NCI-H524 (cell line): ENCODE results near the gene LRRC18.

ENCODE experiments used
- DNase-seq, 2 experiments: peaks; one replicate each; lab custom pipeline; 2025; lab: John Stamatoyannopoulos, UW

Gene LRRC18

DNA sequence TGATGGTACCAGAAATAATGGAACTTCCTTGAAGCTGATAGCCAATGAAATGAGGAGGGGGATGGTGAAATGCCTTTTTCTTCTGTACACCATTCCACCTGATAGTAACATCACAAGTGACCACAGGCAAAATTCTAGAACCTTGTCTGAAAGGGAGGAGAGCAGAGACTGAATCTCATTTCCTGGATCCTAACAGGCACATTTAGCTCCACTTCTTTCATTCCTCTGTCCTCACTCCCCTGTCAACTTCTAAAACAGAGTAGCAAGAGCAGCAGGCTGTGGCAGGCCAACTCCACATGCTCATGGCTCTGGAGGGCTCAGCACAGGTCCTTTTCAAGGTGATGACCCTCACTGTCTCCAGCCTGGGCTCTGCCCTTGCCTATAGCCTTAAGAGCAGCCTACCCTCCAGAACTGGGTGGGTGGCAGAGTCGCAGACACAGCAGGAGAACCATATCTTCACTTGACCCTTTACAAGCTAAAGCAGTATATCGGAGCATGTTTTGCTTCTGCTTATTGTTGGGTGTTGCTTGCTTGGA, at the start of gene LRRC18:
Gene LRRC18 (minus strand): TSS at position 51 of the 536 bp plus-strand sequence. CDS start 25,685 bp downstream, outside the sequence.
- DNase-seq, result no peak

DNA sequence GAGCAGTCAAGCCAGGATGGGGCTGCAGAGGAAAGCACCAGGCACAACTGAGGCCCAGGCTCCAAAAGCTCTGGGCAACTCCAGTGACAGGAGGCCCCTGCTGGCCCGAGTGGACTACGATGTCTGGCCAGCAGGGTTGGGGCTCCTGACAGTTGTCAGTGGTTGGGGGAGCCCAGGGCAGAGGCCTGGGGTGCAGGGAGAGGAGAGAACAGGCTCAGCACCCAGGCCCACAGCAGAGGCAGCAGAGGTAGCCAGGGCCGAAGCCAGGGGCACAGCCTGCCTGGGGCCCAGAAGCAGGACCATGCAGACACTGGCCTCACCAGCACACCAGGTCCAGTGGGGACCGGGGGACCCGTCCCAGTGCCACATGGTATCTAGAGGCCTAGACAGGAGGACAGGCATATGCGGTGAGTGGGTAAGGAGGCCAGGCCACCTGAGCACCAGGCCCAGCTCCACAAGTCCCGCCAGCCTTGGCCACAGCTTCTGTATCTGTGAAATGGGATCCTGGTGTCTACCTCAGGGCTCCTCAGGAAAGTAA, 46.0 kb upstream of the LRRC18 start:
- no peak for DNase-seq

DNA sequence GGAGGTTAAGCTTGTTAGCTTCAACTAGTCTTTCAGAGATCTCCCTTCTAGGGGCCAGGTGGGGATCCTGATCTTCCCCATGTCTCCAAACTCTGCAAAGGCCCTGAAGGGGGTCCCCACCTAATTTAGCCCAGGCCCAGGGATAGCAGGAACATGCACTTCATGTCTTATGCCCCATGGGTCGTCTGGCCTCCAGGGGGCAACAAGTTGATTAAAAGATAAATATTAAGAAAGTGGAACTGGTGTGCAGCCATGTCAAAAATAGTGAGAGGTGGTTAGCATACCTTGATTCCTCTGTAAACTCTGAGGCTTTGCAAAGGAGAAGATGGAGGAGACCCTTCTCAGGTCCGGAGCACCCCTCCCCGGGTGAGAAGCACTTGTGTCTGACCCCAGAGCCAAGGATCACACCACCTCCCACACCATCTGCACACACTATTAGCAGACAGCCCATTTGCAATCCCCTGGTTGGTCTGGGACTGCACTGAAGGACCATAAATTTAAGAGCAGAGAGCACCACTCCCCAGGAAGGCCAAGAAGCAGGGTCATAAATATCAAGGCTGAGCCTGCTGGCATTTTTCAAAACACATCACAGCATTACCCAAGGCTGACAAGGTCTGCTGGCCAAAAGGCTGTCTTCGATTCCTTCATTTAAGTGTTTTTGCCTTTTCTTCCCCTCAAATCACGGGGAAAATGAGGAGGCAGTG, 44.2 kb upstream of the LRRC18 start:
- no peak for DNase-seq

DNA sequence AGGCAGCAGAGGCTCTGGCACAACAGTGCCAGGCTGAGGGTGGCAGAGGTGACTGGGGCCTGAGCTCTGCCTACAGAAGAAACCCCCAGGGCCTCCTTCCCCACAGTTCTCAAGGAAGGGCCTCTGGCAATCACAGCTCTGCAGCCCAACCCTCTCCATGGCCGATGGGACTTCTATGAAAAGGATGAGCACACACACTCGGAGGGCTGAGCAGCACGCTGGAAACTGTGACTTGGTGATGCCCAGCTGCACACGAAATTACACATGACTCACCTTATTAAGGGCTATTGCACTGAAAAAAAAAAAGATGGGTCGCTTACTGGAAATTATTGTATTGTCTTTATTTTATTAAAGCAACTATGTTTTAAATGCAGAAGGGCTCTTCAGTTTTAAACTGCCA, 42.9 kb upstream of the LRRC18 start:
- DNase-seq, result no peak

DNA sequence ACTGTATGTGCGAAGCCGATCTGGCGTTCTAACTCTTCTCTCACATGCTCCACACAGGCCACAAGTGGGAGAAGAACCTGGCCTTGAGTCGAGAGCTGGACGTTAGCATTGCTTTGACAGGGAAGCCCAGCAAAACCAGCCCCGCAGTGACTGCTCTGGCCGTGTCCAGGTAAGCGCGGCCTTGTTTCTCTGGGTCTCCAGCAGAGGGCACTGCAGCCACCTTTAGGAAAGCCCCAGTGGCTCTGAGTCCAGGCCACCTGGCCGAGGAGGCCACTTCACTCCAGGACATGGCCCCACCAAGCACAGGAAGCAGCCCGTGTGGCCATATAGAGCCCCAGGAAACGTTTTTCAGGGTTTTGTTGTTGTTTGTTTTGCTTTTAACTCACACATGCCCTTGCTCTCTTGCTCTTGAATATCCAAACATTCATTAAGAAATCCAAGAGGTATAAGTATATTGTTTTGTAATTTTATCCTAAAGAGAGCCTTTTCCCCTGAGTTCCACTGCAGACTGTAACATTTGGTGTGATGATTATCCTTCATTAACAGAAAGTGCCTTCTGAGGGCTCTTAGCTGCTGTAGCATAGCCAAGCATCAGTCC, 41.8 kb upstream of the LRRC18 start:
- DNase-seq, result peak in 1 of 2 experiments; percentile 17

DNA sequence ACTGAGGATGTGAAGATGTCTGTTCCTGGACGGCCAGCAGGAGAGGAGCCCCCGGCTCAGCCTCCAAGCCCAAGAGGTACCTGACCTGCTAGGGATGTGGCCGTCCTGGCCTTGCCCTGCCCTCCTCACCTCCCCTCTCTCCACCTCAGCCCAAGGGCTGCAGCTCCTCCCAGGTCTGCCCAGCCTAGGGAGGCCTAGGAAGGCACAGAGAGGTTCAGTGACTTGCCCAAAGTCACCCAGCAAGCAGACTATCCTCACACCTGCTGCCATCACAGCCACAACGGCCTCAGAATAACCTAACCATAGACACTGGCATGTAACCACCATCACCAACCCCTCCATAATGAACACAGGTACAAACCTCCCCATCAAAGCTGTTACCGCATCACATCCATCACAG, 38.7 kb upstream of the LRRC18 start:
- no peak for DNase-seq

DNA sequence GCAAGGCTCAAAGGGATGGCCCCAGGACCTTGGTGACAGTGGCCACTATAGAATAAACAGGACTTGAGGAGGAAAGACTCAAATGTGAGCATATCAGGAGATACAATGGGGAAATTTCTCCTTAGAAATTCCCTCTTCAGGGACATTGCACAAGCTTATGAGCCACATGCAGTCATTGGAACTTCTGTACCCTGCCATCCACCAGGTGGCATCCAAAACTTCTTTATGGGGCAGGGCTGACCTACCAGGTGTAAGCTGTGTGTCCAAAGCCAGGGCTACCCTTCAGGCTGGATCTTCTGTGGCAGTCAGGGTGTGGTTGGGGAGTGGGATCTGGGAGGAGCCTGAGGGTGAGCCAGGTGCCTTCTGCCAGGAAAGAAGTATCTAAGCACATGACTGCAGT, 36.6 kb upstream of the LRRC18 start:
- DNase-seq, result peak in 1 of 2 experiments; percentile 4

DNA sequence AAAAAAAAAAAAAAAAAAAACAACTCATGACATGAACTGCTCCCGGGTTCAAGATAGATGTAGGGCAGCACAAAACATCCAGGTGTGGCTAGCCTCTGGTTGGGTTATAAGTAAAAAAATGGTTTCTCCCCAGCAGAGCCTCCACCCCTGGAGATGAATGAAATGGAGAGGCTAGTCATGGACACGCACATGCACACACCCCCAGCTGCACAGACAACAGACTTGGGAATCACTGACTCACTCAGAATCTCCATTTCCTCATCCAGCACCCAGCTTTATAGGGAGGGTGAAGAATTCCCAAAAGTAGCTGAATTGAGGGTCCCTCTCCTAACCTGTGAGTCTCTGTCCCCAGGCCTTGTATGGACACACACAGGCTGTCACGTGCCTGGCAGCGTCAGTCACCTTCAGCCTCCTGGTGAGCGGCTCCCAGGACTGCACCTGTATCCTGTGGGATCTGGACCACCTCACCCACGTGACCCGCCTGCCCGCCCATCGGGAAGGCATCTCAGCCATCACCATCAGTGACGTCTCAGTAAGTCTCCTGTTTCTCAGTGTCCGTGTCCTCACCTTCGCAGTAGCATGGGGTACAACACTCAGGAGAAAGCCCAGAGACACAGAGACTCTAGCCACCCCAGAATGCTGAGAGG, 35.0 kb upstream of the LRRC18 start:
- DNase-seq, result no peak

DNA sequence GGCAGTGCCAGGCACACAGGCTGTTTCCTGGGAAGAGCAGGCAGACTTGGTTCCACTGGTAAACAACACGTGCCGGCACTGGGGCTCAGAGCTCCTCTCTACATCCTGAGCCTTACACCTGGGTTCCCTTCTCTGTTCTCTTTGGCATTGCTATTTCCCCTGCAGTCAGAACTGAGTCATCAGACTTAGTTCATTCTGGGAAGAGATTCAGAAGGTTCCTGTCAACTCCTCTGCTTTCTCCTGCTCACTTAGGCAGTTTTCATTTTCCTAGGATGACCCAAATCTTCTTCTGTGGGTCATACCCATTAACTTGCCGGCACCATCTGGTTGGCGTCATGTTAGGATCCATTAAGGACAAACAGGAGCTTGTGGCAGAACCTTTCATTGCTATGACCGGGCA, 33.4 kb upstream of the LRRC18 start:
- DNase-seq, result no peak

DNA sequence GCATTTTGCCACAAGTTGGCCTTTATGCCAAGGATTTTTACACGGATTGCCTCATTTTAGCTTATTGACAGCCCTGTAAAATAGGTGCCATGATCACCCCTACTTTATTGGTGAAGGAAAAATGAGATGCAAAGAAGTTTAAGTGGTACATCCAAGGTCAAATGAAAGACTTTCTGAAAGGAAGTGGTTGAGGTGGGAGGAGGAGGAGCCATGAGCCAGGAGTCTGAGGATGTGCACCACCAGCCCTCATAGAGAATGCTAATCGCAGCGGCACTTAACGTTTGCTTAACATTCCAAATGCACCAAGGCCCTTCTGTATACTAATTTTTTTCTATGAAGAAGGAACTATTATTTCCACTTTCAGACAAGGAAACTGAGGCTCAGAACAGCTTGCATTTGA, 31.0 kb upstream of the LRRC18 start:
- no peak for DNase-seq

DNA sequence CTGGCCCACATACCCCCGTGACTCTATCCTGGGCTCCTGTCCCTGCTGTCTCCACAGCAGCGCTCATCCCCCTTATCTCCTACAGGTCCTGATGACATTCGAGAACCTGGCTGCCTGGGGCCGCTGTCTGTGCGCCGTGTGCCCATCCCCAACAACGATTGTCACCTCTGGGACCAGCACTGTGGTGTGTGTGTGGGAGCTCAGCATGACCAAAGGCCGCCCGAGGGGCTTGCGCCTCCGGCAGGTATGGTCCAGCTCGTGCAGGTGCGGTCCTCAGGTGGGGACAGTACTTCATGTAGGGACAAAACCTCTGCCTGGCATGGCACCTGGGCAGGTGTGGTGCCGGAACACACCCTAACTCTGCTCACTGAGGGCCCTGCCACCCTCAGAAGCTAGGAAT, 30.4 kb upstream of the LRRC18 start:
- no peak for DNase-seq

DNA sequence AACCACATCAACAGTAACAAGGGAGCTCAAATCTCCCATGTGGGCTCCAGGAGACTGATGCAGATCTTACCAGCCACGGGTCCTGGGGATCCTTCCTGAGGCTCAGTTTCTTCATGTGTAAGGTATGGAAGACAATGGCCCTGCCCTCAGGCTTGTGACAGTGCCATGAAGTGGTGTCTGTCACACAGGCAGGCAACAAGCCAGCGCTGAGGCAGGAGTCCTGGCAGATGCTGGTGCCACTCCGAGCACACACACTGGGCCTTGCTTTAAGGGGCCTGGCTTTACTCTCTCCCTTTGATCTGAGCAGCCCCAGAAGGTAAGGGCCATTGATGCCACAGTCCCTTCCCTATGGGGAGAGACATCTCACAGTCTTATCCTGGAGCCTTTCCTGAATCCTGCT, 28.4 kb upstream of the LRRC18 start:
- no peak for DNase-seq

DNA sequence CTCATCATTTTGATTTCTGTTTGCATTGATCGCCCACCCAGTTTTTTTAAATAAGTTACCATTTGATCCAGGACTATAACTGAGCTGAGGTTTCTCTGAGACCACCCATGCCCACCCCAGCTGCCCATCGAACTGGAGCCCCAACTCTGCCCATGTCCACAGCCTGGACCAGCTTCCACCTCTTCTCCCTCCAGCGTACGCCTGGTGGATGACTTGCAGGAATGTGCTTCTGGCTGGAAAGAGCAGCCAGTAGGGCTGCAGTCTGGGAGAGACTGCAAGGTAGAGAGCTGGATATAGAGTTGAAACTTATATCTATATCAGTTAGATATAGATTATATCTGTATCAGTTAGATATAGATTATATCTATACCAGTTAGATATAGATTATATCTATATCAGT, 25.8 kb upstream of the LRRC18 start:
- DNase-seq, result no peak

DNA sequence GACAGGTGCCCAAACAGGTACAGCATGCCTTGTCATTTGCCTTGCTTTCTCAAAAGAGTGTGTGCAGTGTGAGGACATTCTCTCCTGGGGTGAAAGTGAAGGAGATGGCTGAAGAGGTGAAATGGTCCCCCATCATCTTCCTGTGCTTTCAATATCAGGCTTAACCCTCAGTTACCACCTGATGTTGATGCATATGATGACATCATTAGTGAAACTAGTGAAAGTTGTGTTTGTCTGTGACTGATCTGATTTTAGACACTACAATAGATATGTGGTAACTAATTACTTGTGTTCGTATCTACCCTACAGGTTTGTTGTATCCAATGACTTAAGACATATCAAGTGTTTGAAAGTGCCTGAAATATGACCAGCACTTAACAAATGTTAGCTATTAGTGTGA, 24.4 kb upstream of the LRRC18 start:
- DNase-seq, result no peak

DNA sequence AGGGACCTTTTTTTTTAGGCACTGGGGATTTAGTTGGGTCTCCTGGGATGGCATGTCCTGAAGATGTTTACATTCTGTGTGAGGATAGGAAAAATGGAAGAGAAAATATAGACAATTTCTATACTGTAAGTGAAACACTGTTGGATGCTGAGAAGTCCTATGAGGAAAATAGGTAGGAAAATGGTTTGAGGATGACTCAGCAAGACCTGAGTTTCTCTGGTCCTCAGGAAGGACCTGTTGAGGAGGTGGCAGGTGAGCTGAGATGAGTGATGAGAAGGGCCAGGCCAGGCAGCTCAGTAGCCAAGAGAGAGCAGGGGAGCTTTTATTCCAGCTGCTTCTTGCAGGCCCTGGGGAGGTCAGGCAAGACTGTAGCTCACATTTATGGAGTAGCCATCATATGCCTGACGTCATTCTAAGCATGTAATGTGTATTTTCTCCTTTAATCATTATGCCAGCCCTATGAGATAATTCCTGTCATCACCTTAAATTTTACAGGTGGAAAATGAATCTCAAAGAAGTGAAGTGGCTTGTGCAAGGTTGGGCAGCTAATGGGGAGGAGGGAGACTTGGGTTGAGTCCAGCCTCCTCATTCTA, 19.1 kb upstream of the LRRC18 start:
- DNase-seq, result no peak

DNA sequence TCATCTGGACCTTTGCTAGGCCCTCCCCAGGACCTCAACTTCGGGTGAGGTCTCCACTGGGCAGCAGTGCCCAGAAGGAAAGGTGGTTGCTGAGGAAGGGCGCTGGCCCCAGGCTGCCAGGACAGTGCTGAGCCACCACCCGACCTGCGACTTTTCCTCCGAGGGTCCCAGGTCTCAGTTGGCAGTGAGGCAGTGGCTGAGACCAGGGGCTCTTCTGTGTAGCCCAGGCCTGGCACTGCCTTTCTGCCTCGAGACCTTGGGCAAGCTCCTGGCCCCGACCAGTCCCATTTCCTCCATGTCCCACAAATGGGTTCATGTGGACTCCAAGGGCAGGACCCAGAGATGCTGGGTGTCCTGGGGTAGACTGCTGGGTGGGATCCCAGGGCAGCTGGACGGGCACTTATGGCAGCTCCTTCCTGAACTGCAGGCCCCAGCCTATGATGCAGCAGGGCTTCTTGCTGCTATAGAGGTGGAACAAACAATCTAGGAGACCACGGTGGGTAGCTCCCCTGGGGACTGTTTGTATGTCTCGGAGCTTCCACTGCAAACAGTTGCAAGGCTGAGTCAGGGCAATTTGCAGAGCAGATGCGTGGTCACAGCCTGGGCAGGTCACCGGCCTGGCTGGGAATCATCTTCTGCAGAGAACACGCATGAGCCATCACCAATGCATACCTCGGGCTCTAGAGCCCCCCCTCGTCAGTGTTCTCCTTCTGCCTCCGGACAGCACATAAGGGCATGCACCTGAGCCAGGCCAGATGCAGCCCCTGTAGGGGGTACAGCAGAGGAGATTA, 17.9 kb upstream of the LRRC18 start:
- DNase-seq, result no peak

DNA sequence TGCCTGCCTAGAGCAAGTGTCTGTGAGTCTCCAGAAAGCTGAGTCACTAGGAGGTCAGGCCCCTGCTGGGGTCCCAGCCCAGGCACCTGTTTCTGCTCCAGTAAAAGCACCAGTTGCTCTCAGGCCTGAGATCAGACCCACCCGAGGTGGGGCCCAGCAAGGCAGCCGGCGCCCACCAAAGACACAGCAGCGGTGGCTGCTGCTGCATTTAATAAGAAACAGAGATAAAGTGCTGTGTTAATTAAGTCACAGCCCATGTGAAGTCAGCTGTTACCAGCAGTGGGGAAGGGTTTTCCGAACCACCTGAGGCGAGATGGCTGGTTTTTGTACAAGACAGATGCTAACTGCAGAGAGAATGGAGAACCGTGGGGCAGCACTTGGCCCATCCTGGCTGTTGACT, 12.1 kb upstream of the LRRC18 start:
- DNase-seq, result no peak

DNA sequence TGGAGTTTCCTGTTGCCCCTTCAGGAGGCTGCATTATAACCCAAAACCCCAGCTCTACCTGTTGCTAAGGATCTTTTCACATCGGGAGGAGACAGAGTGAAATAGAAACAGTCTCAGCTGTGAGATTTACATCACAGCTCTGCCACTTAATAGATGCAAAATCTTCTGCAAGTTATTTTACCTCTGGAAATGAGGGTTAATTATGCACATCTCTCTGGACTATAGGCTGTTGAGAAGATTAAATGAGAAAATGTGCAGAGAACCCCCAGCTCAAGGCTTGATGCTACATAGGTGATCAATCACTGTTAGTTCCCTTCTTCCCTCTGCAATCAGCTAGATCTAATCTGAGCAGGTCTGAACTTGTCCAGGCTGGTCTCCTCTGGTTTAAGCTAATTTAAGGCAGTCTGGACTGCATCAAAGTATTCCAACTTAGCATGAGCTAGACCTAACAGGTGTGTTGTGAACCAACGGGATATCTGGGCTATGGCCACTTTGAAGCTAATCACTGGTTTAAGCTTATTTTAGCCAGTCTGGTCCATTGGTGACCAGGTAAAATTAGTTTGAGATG, 8.9 kb upstream of the LRRC18 start:
- no peak for DNase-seq

DNA sequence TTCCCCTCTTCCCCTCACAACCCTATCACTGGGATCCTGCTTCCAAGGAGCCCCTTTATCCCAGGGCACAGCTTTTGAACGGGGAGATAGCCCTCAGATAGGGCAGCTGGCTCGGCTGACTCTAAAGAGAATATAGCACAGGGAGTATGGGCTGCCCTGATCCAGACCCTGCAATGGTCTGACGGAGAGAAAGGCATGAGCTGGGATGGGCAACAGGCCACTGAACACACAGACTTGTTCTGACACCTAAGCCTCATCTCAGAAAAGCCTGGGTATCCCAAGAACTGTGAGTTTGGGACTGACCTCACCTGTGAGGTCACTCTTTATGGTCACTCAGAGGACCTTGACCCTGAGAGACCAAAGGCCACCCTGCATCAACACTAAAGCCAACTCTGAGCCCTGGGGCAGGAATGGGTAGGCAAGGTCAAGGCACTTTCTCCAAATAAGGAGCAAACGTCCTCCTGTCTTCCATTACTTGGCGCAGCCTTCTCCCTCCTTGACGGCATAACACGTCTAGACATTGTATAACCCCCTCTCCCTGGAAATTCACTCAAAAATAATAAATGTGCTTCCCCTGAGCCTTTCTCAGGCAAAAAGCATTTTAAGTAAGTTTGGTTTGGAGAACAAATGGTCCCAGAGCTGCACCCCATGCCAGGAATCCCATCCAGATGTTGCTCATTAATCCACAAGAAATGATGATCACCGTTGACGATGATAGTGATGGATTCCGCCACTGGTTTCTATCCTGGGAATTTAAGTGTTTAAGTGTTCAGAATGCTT, 8.2 kb upstream of the LRRC18 start:
- no peak for DNase-seq

DNA sequence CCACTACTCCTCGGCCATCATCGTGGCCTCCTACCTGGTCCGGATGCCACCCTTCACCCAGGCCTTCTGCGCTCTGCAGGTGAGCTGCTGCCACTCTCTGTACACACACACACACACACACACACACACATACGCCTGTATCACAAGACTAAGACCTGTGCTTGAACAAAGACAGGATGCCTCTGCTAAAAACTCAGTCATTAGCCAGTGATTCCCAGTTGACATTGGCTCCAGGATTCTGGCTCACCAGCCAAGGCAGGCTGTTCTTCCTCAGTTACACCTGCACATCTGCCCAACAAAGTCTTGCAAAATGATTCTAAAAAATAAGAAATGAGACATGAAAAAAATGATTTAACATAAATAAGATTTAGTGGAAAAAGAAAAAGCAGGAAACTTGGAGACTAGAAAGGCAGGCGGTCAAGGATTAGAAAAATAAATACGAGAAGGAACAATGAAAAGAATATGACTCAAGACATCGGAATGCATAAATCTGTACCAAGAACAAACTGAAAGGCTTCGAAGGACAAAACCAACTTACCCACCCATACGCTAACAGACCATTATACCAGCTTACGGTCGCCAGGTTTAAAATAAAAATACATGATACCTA, 7.4 kb upstream of the LRRC18 start:
- no peak for DNase-seq
